Urinary bladder (tissue), 4 donors: Measurements from ENCODE around the gene GSG1. TPM values are rescaled to one million over a fixed set of nuclear protein-coding genes. Genes with fewer than 3 reads are reported as not detected.
"Not testable (repeated sequence)": the region's sequence is repeated elsewhere in the genome, so short reads cannot be mapped to it uniquely, and the experiment has no call there.

Experiments used
- DNase-seq: peaks from one replicate; pipeline ENCODE4 v3.0.0-alpha.2; 2015; ENCODE audit errors: extremely low spot score
- H3K27ac ChIP-seq: one replicate; pipeline ENCODE4 v1.5.1; 2013; ENCODE audit warnings: low read depth, mild to moderate bottlenecking, moderate library complexity
- H3K36me3 ChIP-seq: one replicate; pipeline ENCODE4 v1.6.1; 2013; ENCODE audit warnings: mild to moderate bottlenecking, moderate library complexity; ENCODE audit not compliant: insufficient read depth
- H3K4me1 ChIP-seq: one replicate; pipeline ENCODE4 v1.6.1; 2013; ENCODE audit warnings: mild to moderate bottlenecking, moderate library complexity; ENCODE audit not compliant: insufficient read depth
- H3K4me3 ChIP-seq: one replicate; pipeline ENCODE4 v1.5.1; 2013; ENCODE audit warnings: low read depth, low read length
- WGBS: extraction: QIAGEN DNeasy Blood & Tissue Kit; methylation state at CpG from one replicate; pipeline ENCODE4 v1.1.7; 2013; 5-methylcytosine and 5-hydroxymethylcytosine counted together
- polyA plus RNA-seq: library from polyadenylated mRNA; stranded (reverse); fragments of 200-250 nt; gene quantifications from one replicate; pipeline ENCODE4 v1.2.3, GENCODE V29; 2013
- total RNA-seq: library from RNA; depleted of rRNA; stranded (reverse); fragments of >200 nt; gene quantifications from one replicate; pipeline ENCODE4 v1.2.3, GENCODE V29; 2014
- donor health status: healthy with polysubstance abuse.
- donor health status: healthy.

Gene GSG1
- total and polyA plus RNA-seq, 2 donors: 1.1 TPM; not detected in 1

DNA sequence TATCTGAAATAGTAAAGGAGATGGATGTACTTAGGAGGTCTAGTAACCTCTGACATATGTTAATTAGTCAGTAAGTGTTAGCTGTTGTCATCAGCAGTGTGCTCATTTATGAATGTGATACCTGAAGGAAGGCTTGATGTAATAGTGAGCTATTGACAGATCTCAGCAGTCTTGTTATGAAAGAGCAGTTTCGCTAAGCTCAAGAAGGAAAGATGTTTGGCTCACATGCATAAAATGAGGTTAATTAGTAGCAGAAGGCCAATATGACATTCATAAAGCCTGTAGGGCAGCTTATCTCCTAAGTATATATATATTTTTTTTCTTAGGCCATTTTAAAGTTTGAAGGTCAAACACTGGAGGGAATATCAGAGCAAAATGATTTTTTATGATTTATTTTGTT is 56.5 kb downstream of the GSG1 start:
- Histone ChIP-seq H3K4me1 (no peaks in the 10 kb centered on the region), H3K4me3 (no peak overlapping the region), H3K36me3 (peaks cover 1% of the 10 kb centered on the region), H3K27ac (no peak overlapping the region)
- DNase-seq: no peak
- 97% methylated on average over 1 of the region's 1 CpG for WGBS

GRCh38 chr12:13045816-13046215 is 57.7 kb downstream of the GSG1 start:
- Histone ChIP-seq H3K4me1 (no peaks in the 10 kb centered on the region), H3K27ac (no peak overlapping the region), H3K36me3 (peaks cover 1% of the 10 kb centered on the region), H3K4me3 (no peak overlapping the region)
- DNase-seq: no peak
- WGBS: 94% methylated on average over 8 of the region's 8 CpGs

GRCh38 chr12:13044906-13045299 is 58.6 kb downstream of the GSG1 start:
- H3K4me1 ChIP-seq: no peaks in the 10 kb centered on the region
- DNase-seq: no peak

GRCh38 chr12:13044002-13044905 is 59.2 kb downstream of the GSG1 start, which contains the start of gene FAM234B:
TSS of gene FAM234B (plus strand) at chr12:13044381. CDS start at chr12:13044404, 23 bp downstream.
- H3K4me3 ChIP-seq: peak within 1 kb of the TSS; percentile 96
- 3% methylated on average over 74 of the region's 74 CpGs for WGBS
- peaks cover 1% of the 10 kb centered on the region for H3K36me3 ChIP-seq
- DNase-seq: no peak
- H3K27ac ChIP-seq: no peak within 1 kb of the TSS
- H3K4me1 ChIP-seq: no peaks in the 10 kb centered on the region

More at GRCh38 chr12:13044906-13045299, 58.6 kb downstream of the GSG1 start:
- H3K27ac ChIP-seq: no peak overlapping the region
- peaks cover 1% of the 10 kb centered on the region for H3K36me3 ChIP-seq
- 8% methylated on average over 5 of the region's 5 CpGs for WGBS
- H3K4me3 ChIP-seq: peak overlapping the region; percentile 96

GRCh38 chr12:13042666-13043230 is 60.7 kb downstream of the GSG1 start:
- Histone ChIP-seq H3K36me3 (no peaks in the 10 kb centered on the region), H3K4me1 (no peaks in the 10 kb centered on the region), H3K27ac (no peak overlapping the region), H3K4me3 (no peak overlapping the region)
- DNase-seq: no peak
- WGBS: 66% methylated on average over 4 of the region's 4 CpGs

DNA sequence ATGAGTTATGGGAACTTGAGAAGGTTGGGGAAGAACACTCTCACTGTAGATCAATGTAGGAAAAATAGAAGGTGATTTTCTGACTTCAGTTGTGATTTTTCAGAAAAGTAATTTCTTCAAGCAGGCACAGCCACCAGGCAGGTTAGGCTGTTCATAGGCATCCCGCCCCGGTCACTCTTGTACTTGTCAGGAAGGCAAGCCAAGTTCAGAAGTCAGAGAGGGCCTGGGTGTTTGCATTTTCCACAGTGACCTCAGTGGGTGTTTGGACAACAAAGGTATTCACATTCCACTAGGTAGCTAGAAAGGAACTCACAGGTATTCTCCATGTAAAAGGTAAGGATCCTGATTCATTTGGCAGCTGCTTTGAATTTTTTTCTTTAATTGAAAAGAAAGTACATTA is 62.2 kb downstream of the GSG1 start:
- Histone ChIP-seq H3K4me3 (no peak overlapping the region), H3K36me3 (no peaks in the 10 kb centered on the region), H3K27ac (no peak overlapping the region), H3K4me1 (no peaks in the 10 kb centered on the region)
- WGBS: 96% methylated on average over 2 of the region's 2 CpGs
- no peak for DNase-seq

- no peaks in the 10 kb centered on the region for H3K4me1 ChIP-seq
- no peaks in the 10 kb centered on the region for H3K36me3 ChIP-seq
- 31% methylated on average over 5 of the region's 5 CpGs for WGBS
- no peak overlapping the region for H3K4me3 ChIP-seq
- no peak overlapping the region for H3K27ac ChIP-seq
- DNase-seq: peak; percentile 52
Observed at GRCh38 chr12:13039328-13039956, 64.0 kb downstream of the GSG1 start.

DNA sequence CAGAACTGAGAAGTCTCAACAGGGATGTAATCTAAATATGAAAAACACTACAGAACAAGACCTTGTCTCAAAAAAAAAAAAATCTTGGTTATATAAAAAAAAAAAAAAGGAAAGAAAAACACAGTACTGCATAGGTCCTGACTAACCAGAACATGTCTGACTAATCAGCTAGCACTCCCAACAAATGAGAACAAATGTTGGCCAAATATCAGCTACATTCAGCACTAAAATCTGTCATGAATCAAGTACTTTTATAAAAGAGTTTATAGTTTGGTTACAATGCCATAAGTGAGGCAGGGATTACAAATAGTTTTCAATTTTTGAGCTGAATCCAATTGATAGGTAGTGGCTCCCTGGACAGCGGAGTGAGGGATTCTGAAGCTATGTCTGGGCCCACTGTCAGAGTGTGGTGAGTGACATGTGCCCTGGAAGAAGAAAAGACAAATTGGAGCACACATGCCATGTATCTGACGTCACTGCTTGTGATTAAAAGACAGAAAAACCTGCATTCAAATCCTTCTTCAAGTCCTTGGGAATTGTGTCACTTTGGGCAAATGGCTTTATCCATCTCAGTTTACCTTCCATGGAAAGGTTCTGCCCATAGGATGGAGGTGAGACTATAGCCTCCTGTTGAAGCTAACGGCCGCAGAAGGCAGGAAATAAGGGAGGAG is 64.8 kb downstream of the GSG1 start:
- WGBS: 71% methylated on average over 4 of the region's 4 CpGs
- H3K27ac ChIP-seq: no peak overlapping the region
- H3K36me3 ChIP-seq: no peaks in the 10 kb centered on the region
- no peak overlapping the region for H3K4me3 ChIP-seq
- no peaks in the 10 kb centered on the region for H3K4me1 ChIP-seq
- DNase-seq: no peak

DNA sequence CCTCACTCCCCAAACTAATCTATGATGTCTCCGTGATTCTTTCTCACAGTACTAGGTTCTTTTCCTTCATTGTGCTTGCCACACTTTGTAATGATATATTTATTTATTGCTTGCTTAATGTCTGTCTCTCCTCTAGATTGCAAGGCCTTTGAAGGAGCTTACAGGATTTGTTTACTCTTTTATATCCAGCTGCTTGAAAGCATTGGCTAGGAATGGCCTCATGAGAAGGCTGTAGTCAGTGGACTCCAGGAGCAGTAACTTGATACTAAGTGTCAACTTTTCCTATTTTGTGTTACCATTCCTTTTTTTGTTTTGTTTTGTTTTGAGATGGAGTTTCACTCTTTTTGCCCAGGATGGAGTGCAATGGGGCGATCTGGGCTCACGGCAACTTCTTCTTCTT is 66.6 kb downstream of the GSG1 start:
- DNase-seq: no peak
- WGBS: 92% methylated on average over 3 of the region's 3 CpGs

DNA sequence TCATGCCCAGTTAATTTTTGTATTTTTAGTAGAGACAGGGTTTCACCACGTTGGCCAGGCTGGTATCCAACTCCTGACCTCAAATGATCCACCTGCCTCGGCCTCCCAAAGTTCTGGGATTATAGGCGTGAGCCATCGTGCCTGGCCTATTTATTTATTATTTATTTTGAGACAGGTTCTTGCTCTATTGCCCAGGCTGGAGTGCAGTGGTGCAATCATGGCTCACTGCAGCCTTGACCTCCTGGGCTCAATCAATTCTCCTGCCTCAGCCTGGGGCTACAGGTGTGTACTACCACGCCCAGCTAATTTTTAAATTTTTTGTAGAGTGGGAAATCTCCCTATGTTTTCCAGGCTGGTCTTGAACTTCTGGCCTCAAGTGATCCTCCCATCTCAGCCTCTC is 68.1 kb downstream of the GSG1 start:
- not testable (repeated sequence) for H3K27ac ChIP-seq, H3K4me1 ChIP-seq, H3K4me3 ChIP-seq, DNase-seq, H3K36me3 ChIP-seq
- 90% methylated on average over 5 of the region's 5 CpGs for WGBS

More for the DNA sequence above, 66.6 kb downstream of the GSG1 start:
- Histone ChIP-seq H3K4me1 (no peaks in the 10 kb centered on the region), H3K27ac (no peak overlapping the region), H3K4me3 (no peak overlapping the region), H3K36me3 (no peaks in the 10 kb centered on the region)

Other genes with a start within 250 kb of the GSG1 start
- 12.1 TPM for gene GPRC5A, start 212.1 kb downstream of the GSG1 start, total RNA-seq
- gene GPRC5A, start 212.1 kb downstream of the GSG1 start, polyA plus RNA-seq: 8.5 TPM
- gene GPRC5D, start 151.5 kb downstream of the GSG1 start, total RNA-seq: not detected
- gene GPRC5D, start 151.5 kb downstream of the GSG1 start, polyA plus RNA-seq: 0.13 TPM
- gene HEBP1, start 103.4 kb downstream of the GSG1 start, total RNA-seq: 22.0 TPM
- 68.5 TPM for gene HEBP1, start 103.4 kb downstream of the GSG1 start, polyA plus RNA-seq
- gene FAM234B, start 59.3 kb downstream of the GSG1 start, total RNA-seq: 7.1 TPM
- gene FAM234B, start 59.3 kb downstream of the GSG1 start, polyA plus RNA-seq: 3.1 TPM
- gene EMP1, start 93.1 kb upstream of the GSG1 start, total RNA-seq: 71.6 TPM
- 139 TPM for gene EMP1, start 93.1 kb upstream of the GSG1 start, polyA plus RNA-seq